ENCODE results near the gene AMOTL2.

The AMOTL2 gene

GRCh38 chr3:134351427-134351826 is 22.8 kb downstream of the AMOTL2 start:
- FAIRE-seq (no peak), DNase-seq (ENCODE audit: insufficient read length, low spot score) (no peak)
- TF ChIP-seq, protein P1, sequence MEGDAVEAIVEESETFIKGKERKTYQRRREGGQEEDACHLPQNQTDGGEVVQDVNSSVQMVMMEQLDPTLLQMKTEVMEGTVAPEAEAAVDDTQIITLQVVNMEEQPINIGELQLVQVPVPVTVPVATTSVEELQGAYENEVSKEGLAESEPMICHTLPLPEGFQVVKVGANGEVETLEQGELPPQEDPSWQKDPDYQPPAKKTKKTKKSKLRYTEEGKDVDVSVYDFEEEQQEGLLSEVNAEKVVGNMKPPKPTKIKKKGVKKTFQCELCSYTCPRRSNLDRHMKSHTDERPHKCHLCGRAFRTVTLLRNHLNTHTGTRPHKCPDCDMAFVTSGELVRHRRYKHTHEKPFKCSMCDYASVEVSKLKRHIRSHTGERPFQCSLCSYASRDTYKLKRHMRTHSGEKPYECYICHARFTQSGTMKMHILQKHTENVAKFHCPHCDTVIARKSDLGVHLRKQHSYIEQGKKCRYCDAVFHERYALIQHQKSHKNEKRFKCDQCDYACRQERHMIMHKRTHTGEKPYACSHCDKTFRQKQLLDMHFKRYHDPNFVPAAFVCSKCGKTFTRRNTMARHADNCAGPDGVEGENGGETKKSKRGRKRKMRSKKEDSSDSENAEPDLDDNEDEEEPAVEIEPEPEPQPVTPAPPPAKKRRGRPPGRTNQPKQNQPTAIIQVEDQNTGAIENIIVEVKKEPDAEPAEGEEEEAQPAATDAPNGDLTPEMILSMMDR (IDR thresholded peaks at IDR 0.05; ENCODE audit: insufficient read depth, missing control alignments), result no peak

GRCh38 chr3:134350861-134351311 is 23.4 kb downstream of the AMOTL2 start:
- no peak for DNase-seq (ENCODE audit: insufficient read length, low spot score)
- no peak for FAIRE-seq
- TF ChIP-seq, protein P1 (IDR thresholded peaks at IDR 0.05; ENCODE audit: insufficient read depth, missing control alignments), result no peak

GRCh38 chr3:134350266-134350665 is 24.0 kb downstream of the AMOTL2 start:
- no peak for FAIRE-seq
- TF ChIP-seq, protein P1 (IDR thresholded peaks at IDR 0.05; ENCODE audit: insufficient read depth, missing control alignments), result no peak
- DNase-seq (ENCODE audit: insufficient read length, low spot score), result no peak

DNA sequence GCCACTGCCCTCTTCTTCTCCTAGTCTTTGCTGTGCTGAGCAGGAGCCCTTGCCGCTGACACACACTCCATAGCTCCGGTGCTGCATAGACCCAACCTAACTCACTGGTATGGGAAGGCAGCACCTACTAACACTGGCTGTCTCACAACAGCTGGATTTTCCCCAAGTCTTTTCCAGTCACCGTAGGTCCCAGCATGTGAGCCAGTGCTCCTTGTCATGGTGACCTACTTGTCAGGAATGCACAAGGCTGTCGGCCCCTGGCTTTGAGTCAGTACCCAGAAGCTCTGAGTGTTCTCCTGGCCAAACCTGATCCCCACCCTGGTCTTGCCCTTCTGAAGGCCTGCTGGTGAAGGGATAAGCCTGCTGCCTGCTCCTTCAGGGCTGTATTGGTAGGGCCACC is 25.7 kb downstream of the AMOTL2 start:
- TF ChIP-seq, protein P1 (IDR thresholded peaks at IDR 0.05; ENCODE audit: insufficient read depth, missing control alignments), result no peak
- FAIRE-seq, result no peak
- DNase-seq (ENCODE audit: insufficient read length, low spot score), result no peak

- TF ChIP-seq, protein P1 (IDR thresholded peaks at IDR 0.05; ENCODE audit: insufficient read depth, missing control alignments), result no peak
- FAIRE-seq, result no peak
- no peak for DNase-seq (ENCODE audit: insufficient read length, low spot score)
Measured at GRCh38 chr3:134347551-134347950, 26.7 kb downstream of the AMOTL2 start.

DNA sequence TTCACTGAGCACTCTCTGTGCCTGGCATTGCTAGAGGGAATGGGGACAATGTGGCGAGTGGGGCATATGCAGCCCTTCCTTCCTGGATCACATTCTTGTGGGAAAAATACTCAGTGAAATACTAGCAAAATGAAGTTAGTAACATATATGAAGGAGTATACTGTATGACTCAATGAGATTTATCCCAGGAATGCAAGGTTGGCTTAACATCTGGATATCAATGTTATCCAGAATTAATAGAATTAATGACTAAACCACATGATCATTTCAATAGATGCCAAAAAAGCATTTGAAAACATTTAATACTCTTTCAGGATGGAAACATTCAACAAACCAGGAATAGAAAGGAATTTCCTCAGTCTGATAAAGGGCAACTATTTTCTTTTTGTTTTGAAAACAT is 27.5 kb downstream of the AMOTL2 start:
- TF ChIP-seq, protein P1 (IDR thresholded peaks at IDR 0.05; ENCODE audit: insufficient read depth, missing control alignments), result no peak
- FAIRE-seq, result no peak
- DNase-seq (ENCODE audit: insufficient read length, low spot score), result no peak

DNA sequence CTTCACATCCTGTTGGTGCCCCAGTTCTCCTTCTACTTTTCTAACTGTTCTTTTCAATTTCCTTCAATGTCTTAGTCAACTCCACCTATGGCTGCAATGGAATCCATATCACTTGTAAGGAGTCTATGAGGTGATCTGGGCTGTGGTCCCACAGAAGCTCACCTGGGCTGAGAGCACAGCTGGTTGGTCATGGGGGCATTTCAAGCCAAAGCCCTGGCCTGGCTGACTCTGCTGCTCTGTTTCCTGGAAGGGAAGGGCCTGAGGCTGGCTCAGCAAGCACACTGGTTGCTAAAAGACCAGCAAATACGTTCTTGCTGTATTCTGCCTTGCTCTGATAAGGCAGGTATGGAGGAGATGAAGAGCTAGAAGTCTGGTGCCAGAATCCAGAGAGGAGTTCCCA is 29.0 kb downstream of the AMOTL2 start:
- DNase-seq (ENCODE audit: insufficient read length, low spot score) (no peak), FAIRE-seq (no peak)
- TF ChIP-seq, protein P1 (IDR thresholded peaks at IDR 0.05; ENCODE audit: insufficient read depth, missing control alignments), result no peak
